NCI-H460 (cell line): ENCODE measurements around the gene TMEM171. TPM values are rescaled to one million over a fixed set of nuclear protein-coding genes. Genes with fewer than 3 reads are reported as not detected.
A peak's percentile ranks its signal among the peaks of the same experiment; 100 is the strongest.

Experiments
- DNase-seq: peaks from one replicate; pipeline ENCODE4 v3.0.0-alpha.2; 2016; ENCODE audit warnings: low read depth; ENCODE audit errors: extremely low read depth
- total RNA-seq: library from RNA; depleted of rRNA; stranded (reverse); fragments of >200 nt; shearing (Covaris generic); gene quantifications from 2 replicates; pipeline ENCODE4 v1.2.3, GENCODE V29; 2014

TMEM171 gene
- total RNA-seq, 1 experiment from 2014 or later, result 0.64 TPM

DNA sequence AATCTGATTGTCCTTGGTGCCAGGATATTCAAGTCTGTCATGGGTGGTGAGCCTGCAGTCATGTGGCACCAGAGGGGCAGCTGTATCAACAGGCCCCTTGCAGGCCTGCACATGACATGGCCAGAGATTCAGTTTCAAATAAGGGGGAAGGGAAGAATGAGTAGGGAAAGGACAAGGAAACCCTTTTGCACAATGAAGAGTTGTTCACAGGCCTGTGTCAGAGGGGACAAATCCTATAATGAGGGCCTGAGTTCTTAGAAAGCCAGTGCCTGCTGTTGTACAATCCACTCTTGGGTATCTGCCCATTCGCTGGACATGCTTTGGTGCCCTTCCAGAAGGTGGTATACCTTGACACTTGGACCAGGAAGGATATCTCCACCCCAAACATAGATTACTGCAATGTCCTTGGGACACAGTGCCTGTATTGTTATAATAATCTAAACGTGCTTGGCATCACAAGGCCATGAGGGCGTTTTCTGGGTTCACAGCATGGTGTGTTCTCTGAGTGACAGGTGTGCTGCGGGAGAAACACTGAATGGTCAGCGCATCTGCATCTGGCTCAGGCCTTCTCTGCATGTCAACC, 1.9 kb upstream of the TMEM171 start:
- DNase-seq, result no peak

- no peak for DNase-seq
Observed at GRCh38 chr5:73119451-73120157, 771 bp upstream of the TMEM171 start.

DNA sequence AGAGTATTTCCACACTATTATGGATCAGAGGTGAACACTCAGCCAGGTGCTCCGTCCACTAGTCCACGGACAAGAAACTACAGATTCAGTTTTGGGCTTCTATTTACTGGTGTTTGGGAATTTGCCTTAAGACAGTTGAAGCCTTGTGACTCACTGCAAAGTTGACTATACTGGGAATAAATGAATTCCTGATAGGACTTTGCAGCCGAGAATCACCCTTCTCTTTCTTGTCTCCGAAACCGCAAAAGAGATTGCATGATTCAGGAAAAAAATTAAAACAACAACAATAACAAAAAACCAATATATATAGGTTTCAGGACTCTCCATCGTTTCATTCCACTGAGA, 716 bp downstream of the TMEM171 start:
- DNase-seq, result no peak

DNA sequence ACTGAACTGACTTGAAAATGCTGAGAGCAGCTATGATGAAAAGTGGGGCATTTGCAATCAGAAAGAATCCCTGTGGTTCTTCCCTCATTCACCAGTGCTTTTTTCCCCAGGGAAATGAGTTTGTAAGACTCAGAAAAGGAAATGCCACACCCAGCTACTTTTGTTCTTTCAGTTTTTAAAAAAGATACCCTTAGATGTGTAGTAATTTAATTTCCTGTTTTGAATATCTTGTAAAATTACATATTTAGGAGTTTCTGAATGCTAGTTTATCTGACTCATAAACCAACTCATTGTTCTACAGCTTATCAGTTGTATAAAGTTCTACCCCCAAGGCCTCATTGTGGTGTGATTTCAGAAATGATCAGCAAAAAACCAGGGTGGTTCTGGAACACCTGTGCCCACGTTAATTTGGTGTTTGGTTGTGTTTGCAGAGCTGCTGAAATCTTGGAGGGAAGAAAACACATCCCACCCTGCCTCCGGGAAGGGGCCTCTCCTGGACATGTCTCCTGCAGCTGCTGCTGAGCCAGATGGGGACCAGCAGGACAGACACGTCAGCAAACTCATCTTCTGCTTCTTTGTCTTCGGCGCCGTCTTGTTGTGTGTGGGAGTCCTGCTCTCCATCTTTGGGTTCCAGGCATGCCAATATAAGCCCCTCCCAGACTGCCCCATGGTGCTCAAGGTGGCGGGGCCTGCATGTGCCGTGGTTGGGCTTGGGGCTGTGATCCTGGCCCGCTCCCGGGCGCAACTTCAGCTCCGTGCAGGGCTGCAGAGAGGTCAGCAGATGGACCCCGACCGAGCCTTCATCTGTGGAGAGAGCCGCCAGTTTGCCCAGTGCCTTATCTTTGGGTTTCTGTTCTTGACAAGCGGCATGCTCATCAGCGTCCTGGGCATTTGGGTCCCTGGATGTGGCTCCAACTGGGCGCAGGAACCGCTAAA, 2.8 kb downstream of the TMEM171 start:
- no peak for DNase-seq

DNA sequence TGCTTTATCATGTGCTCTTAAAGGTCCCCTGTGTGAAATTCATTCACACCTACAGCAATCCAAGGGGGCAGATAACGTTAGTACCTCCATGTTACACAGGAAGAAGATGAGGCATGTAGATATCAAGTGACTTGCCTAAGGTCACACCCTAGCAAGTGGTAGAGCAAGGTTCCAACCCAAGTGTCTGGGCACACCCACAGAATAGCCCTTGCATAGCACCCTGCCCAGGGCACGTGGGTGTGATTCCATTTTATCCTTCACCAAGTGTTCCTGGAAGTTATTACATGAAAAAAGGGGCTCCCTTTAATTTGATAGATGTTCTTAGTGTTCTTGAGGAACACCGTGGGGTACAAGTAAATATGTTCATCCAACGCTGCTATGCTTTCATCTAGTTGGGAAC, 4.9 kb downstream of the TMEM171 start:
- no peak for DNase-seq

DNA sequence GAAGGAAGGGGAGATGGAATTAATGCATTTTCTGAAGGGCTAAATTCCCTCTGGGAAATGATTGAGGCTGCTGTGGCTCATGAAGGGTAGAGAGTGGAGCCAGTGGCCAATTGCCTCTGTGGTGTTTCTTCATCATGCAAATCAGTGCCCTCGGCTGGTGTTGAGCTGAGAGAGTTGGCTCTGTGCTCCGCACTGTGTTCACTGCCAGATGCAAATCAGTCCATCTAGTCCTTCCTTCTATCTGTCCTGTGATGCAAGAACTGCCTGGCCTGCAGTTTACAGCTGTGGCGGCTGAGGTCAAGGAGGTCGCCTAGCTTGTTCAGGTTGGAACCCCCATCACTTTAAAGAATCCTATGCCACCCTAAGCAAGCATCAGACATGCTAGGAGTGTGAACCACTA, 6.0 kb downstream of the TMEM171 start:
- DNase-seq, result no peak

DNA sequence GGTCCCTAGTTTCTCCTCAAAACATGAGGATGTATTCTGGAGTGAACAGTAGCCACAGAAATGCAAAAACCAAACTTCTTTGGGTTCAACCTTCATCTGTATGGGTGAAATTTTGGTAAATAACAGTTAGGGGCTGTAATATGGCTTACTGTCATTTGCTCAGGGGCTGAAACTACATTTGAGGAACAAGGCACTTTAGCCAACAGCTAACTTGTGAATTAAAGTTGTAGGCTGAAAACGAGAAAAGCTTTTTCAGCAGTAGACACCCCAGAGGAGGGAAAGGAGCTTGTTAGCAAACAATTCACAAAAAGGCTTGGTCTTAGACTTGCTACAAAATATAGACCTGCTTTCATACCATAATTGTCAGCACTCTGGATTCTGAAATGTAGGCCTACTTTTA, 6.6 kb downstream of the TMEM171 start:
- DNase-seq, result no peak

DNA sequence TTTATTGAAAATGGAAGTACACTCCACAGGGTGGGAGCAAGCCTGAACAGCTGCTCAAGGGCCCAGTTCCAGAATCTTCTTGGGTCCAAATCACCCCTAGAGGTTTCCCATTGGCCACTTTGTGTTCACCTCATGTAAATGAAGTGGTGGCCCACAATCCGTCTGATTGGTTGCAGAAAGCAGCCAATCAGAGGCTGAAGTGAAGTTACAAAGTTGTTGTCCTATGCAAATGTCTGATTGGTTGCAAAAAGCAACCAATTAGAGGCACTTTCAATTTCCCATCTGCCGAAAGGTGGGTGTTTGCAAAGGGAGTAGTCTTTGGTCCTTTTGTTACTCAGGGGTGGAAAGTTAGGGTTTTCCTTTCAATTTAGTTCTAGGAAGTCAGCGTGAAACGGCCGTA, 8.8 kb downstream of the TMEM171 start:
- no peak for DNase-seq

GRCh38 chr5:73130811-73131210, 10.4 kb downstream of the TMEM171 start:
- DNase-seq, result no peak

DNA sequence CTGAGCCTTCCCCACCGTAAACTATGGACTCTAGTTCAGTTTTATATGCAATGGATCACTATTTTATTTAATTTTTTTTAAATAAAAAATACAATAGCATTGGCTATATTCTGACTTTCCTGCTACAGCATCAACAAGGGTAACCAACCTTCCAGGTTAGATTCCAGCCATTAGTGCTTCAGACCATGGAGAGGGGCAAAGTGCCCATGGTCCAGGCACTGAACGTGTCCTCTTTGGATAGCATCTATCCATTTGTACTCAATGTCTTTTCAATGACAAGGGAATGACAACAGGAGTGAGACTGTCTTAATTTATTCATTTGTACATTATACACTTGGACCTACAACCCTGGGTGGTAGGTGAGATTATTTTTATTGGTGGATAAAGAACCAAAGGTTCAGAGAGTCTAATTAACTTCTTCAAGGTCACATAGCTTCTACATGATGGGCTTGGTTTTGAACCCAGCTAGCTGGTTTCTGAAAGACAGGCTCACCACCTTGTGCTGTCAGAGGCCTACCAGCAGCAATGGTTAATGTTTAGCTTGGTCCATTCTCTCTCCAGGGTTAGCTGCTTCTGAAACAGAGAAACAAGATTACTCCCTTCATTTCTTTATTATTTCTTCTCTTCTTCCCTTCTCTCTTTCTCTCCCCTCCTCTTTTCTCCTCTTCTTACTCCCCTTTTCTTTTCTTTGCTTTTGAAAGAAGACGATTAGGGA, 11.5 kb downstream of the TMEM171 start:
- DNase-seq, result no peak

DNA sequence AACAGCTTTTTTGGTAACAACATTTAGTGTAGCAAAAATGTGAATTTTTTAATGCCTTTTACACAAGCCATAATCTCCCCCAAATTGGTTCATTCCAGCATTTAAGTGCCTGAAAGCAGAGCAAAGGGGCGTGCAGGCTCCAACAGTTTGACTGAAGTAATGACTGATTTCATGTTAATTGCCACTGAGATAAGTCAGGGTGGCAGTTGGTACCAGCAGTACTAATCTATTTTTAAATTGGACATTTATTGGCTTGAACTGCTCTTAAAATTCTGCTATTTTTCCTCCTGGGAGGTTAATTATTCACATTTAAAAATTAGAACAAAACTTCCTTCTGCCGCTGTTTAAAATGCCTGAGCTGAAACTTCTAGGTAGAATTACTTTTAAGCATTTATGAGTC, 12.4 kb downstream of the TMEM171 start:
- DNase-seq, result no peak

GRCh38 chr5:73135021-73135420, 14.6 kb downstream of the TMEM171 start:
- no peak for DNase-seq

DNA sequence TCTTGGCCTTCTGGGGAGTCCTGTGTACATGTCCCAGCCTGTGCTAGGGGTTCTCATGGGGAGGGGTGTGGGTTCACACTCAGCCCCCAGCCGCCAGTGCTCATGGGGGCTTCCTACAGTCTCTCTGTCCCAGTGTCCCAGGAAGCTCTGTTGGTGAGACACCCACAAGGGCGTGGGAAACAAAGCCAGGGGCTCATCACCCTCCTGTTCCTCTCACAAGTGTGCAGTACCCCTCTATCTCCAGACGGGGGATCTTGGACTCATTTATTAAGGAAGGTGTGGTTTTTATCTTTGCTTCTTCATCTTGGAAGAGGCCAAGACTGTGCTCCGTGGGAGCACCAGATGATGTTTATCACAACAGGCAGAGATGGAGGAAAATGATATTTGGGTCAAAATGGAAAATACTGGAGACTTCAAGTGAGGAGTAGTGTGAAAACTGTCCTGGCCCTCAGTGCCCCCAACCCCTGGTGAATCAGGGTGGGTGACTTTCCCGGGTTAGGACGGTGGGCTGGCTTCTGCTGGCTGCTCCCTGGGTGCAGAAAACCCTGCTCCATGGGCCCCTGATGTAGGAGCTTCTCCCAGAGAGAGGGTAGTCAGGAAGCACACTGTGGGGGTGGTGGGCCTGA, 15.2 kb downstream of the TMEM171 start:
- DNase-seq, result peak; percentile 37

DNA sequence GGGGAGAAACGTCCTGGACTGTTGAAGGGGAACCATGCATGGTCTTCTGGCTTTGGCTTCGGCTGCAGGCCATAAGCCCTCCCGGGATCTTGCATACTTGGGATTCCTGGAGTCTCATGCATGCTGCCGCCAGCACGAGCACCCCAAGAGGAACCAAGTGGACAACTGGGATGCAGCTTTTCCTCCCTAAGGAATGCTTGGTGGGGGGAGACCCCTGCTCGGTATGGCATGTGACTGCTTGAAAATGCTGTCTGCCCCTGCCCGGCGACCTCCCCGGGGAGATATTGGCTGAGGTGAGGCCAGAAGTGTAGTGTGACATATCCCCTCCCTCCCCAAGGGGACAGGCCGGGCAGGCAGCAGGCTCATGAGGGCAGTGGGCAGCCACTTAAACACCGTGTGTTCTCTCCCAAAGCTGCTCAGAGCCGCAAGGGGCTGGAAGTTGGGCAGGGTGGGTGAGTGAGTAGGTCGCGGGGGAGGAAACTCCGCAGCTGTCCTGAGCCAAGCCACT, 15.7 kb downstream of the TMEM171 start:
- DNase-seq, result no peak

DNA sequence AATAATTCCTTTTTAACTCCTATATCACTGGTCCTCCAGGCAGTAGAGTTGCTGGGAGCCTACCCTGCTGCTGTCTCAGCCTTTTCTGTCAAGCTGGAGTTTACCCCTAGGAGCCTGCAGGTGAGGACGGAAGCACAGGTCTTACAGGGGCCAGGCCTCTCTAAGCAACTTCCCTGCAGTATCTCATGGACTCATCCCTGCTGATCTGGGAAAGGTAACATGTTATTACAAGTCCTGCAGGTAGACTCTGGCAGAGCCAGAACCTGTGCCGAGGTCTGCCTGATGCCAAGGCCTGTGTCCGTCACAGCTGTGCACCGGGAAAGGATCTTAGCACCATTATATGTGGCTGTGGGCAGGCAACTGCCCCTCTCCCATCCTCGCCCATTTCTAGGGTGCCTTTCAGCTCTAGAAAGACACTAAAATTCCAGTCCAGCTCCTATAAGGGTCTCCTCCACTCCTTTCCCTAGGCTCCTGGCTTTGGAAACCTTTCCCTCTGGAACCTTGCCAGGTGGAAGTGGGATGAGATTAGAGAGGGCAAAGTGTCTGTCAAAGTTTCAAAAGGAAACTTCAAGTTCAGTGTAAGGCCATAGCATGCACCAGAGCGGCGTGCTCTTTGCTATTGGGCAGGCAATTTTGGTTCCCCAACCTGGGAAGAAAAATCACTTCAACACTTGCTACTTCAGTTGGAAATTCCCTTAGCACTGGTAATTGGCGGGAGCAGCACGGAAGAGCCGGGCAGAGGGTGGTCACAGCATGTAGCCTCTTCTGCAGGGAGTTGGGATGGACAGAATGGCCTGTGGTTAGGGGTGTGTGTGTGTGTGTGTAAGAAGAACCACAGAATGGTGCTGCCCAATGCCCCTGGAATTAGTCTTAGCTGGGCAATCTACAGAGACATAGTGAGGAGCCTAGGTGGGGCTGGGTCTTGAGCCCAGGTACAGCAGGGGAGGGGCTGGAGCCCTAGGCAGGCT, 17.5 kb downstream of the TMEM171 start:
- no peak for DNase-seq

DNA sequence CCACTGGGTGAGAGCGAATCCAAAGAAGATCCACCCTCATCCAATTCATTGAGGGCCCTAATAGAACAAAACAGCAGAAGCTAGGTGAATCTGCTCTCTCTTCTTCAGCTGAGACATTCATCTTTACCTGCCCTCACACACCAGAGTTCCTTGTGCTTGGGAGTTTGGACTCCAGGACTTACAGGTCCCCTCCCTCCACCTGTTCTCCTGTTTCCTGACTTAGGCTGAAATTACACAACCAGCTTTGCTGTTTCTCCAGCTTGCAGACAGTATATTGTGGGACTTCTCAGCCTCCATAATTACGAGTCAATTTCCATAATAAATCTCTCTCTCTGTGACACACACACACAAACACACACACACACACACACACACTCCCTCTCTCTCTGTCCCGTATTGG, 19.1 kb downstream of the TMEM171 start:
- DNase-seq, result no peak

DNA sequence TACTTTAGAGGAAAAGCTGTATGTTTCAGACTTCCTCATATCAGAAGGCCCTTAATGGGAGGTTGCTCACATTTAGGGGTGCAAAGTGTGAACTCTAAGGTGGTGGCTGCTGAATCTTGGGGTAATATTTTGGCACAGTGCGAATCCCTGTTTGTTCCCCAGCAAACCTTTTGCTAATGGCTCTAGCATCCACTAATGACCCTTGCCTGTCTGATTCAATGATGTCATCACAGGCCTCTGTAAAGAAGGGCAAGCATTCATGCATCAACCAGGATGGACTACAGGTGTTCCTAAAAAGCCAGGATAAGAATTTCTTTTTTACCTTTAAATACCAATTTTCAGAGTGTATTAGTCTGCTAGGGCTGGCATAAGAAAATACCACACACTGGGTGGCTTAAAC, 20.4 kb downstream of the TMEM171 start:
- no peak for DNase-seq

DNA sequence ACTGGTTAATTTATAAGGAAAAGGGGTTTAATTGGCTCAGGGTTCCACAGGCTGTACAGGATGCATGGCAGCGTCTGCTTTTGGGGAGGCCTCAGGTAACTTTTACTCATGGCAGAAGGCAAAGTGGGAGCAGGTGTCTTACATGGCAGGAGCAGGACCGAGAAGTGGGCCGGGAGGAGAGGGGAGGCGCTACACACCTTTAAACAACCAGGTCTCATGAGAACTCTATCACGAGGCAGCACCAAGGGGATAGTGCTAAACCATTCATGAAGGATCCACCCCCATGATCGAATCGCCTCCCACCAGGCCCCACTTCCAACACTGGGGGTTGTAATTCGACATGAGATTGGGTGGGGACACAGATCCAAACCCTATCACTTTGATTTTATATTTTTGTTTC, 21.7 kb downstream of the TMEM171 start:
- no peak for DNase-seq

DNA sequence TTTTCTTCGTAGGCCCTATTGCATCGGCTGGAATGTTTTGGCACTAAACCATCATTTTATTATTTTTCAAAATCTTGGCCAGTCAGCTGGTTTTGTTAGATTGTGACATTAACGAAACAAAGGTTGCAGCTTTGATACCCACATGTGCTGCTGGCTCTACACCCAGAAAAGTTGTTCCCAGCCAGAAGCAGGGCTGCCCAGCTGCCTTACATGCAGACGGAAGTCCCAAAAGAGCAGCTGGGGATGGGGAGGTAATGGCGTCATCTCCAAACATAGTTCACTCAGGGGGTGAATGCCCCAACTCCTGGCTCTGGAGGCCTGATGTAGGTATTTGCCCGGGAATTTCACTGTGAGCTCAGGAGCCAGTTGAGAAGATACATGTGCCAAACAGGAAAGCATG, 23.3 kb downstream of the TMEM171 start:
- no peak for DNase-seq
